NCI-H146 treated with DMSO at 0.1 percent for 48 hours (cell line): ENCODE measurements around the gene FTO.
A peak's percentile ranks its signal among the peaks of the same experiment; 100 is the strongest.

Experiments
- DNase-seq: peaks from one replicate; lab custom pipeline; 2025; ENCODE audit not compliant: unreplicated experiment; lab: John Stamatoyannopoulos, UW

The FTO gene

DNA sequence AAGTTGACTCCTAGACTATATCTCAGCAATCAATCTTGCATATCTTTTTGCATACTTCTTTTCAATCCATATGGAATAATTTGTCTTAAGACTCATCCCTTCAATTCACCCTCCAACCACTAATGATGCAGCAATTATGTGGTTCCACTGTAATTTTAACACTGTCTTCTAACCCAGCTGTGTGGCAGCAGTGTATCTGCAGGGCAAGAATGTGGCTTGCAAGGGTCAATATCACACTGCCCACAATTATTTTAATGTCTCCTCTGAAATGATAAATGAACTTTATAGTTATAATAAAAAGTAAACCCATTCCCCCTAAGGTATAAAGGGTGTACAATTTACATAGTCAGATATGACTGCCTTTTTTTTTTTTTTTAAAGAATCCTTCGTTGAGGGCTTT lies 48.6 kb downstream of the FTO start:
- DNase-seq: no peak

DNA sequence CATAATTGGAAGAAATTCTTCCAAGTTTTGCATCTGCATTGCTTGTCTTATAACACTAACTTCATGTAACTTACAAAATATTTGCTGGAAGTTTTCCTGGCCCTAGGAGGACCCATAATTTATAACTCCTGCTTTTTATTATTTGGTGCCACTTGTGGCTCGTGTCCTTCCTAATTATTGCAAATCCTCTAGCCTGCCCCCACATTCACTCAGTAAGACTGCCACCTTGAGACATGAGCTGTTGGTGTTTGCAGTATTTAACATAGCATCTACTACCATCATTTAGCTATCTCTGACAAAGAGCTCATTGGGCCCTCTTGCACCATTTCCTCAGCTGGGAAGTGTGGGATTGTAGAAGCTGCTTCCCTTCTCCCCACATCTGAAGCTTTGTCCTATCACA lies 49.5 kb downstream of the FTO start:
- DNase-seq: no peak

DNA sequence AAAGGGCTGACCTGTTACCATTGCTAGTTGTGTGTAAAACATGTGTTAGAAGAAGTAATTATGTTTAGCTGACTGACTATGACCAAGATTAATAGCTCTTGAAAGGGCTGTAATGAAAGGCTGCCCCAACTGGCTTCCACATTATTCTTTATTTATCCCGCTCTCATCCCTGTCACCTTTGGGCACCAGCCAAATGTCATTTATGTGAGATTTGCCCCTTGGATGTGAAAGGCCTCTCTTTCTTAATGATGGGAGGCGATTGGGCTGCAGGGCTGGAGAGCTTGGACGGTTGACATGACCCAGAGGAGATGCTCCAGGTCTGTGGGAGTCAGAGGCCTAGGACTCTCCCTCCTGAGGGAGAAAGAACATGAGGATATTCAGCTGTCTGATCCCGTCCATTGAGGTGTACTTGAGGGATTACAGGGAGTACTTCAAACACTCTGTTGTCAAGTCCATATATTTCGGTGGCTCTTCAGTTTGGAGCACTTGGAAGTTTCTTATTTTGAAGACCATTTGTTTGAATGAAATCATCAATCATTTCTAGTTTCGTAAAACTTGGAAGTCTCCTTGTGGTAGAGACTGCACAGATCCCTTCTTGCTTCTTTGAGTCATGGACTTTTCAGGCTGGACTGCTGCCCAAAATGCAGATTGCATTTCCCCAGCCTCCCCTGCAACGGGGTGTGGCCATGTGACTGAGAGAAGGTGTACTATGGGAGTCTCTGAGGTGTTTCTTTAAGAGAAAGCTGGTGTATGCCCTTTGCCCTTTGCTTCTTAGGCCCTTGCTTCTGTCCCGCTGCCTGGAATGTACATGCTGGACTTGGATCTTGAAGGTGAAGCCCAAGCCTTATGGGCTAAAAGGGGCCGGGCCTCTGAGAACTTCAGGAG lies 51.3 kb downstream of the FTO start:
- DNase-seq: peak; percentile 29

DNA sequence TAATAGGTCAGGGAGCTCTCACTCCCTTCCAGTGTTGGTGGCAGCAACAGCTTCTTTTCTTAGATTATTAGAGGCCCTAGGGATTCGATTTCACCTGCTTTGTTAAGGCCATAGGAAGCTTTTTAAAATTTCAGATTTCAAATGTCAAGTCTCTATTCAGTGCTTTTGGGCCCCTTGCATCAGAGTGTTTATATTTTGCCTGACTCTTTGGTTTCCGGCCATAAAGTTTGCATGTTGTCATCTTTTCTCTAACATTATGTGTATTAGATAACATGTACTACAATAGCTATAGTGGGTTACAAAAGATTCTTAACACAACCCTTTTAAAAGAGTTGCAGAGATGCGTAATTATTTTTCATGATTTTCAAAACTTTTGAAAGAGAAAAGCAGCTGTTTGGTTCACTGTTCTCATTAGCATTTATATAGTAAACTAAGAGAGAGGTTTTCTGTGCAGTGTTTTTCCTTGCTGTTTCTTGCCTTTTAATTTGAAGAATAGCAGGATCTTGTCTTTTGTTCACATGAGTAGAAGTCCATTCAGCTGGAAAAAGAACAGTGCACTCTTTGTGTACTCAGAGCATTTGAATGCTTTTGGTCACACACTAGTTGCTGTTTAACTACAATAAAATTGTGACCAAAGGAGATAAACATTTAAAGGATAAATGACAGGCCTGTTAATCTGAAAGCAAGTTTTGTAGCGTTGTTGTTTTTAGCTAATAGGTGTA lies 52.5 kb downstream of the FTO start:
- DNase-seq: peak; percentile 34

DNA sequence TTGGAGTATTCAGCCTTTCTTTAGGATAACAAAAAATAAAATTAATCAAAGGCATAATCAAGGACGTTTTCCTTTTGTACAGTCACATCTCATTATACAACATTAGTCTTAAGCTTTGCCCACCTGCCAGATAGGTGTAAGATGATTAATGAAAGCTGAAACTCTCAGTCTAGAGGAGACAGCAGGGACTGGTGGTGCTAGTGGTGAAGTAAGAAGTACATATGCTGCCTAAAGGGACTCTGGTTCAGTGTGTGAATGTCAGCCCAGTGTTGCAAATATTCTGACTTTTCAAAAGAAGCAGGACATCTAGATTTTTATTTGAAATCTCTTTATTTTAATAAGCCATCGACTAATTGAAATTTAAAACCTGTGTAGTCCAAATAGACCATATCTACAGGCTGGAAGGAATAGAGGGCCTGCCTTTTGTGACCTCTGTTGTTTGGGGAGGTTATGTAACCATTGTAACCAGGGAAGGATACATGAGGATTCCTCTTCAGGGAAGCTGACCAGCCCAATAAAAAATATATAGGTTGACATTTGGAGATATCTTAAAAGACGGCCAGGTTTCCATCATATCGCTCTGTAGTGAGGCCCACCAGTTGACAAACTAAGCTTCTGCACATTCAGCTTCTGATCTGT lies 54.1 kb downstream of the FTO start:
- DNase-seq: no peak

DNA sequence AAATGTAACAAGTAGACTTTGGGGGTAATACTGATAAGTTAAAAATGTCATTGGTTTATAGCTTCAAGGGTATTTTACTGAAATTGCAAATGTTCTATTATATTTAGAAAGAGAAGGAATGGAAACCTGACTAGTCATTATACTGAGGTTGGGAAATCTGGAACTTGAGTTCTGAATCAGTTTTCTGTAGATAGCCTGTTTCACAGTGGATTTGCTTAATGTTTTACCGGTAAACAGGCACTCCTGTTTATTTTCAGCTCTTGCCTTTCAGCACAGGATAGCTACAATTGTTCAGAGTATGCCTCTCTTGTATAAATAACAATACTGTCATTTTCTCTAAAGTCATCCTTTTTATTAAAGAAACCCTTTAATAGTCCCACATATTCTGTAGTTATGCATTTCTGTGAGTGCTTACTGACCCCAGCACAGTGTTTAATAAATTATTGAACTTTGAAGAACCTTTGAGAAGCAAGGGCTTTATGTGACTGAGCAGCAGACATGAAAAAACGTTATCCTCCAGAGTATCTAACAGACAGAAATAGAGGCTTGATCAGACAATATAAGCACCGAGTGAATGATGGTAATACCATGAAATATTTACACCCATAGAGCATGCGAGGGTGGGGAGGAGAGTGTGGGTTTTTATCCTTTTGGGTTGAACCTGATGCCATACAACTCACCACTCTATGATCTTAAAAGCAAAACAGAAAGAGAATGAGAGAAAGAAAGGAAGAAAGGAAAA lies 58.2 kb downstream of the FTO start:
- DNase-seq: no peak

DNA sequence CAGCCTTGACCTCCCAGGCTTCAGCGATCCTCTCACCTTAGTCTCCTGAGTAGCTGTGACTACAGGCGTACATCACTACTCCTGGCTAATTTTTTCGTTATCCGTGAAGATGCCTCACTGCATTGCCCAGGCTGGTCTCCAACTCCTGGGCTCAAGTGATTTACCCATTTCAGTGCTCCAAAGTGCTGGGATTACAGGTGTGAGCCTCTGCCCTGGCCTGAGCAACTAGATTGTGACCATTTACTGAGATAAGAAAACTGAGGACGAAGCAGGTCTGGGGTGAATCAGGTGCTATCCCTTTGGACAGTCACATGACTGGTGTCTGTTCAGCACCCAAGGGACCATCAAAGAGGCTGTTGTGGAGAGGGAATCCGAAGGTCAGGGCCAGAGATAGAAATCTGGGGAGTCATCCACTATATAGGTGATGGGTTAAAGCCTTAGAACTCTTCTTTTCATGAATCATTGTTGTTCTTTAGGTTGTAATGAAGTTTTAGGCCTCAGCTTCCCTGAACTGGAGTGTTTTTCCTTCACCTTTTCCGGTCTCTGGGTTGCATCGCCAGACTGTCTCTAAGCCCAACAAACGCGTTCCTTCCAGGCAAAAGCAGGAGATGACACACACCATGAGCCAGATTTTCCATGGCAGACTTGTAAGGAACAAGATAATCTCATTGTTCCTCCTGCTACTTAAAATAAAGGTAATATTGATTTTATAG lies 62.5 kb downstream of the FTO start:
- DNase-seq: no peak

DNA sequence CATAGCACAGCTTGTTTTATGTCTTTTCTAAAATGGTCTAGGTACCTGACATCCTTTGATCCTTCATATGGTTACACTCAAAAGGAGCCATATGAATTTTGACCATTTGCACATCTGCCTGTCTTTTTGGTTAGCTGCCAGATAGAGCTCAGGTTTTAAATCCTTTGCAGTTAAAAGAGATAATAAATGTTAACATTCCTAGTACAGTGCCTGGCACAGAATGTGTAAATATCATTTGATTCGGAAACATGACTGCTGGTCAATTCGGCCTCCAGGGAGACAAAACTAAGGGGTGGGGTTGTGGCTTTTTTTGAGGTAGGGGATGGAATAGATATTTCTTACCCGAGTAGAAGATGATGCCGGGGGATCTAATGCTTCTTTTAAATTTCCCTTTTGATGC lies 64.2 kb downstream of the FTO start:
- no peak for DNase-seq

DNA sequence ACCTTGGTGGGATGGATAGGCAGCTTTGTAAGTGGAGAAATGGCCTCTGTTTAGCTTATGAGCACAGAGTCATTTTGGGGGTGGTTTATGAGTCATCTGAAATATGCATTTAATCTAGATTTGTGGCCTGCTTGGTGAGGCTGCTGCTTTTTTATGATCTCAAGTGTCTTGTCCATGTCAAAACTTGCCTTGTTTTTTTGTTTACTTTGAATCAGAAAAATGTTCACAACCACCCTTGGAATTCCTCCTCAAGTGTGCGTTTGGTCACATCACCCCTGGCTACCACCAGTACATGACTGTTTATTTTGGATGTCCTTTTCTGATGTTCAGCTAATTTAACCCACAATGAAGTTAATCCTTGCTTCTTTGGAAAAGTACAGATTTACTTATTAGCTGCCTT lies 64.6 kb downstream of the FTO start:
- no peak for DNase-seq

DNA sequence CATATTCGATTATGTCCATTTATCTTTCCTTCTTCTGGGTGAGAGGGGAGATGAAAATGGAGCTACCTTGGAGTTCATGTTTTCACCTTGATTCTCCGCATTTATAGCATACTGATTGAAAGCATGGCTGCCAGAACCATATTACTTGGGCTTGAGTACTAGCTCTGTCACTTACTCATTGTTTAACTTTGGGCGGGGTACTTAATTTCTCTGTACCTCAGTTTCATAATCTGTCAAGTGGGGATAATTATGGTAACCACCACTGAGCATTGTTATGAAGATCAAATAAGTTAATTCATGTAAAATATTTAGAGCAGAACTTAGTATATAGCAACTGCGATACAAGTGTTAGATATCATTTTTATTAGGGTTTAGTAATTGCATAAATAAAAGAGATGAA lies 65.2 kb downstream of the FTO start:
- no peak for DNase-seq

DNA sequence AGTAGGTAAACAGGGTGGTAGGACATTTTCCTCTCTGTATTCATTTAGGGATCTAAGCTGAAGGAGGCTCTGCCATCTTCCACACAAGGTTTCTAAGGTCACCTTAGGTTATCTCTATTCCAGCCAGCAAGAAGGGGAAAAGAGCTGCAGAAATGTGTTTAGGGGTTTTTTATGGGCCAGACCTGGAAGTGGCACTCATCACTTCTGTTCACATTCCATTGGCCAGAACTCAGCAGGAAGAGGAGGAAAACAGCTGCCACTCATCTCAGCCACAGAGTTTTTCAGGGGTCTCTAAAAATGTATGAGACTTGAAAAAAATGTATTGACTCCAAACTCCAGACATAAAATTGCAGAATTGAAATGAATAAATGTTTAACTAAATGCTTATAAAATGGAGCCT lies 65.8 kb downstream of the FTO start:
- DNase-seq: no peak

DNA sequence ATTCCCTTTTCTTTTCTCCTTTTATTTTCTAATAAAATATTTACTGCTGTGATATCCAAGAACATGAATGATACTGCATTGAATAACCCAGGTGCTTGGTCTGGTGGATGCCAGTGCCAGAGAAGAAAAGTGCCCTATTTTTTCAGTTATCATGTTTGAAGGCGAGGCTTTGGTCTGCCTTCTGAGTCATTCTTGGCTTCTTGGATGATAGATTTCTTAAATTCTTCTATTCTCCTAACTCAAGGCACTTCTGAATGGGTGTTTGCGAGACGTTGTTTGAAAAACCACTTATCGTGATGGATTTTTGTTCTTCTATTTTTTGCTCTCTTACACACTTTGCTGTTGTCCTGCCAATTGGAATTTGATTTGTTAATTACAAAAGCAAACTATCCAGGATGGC lies 66.7 kb downstream of the FTO start:
- no peak for DNase-seq

DNA sequence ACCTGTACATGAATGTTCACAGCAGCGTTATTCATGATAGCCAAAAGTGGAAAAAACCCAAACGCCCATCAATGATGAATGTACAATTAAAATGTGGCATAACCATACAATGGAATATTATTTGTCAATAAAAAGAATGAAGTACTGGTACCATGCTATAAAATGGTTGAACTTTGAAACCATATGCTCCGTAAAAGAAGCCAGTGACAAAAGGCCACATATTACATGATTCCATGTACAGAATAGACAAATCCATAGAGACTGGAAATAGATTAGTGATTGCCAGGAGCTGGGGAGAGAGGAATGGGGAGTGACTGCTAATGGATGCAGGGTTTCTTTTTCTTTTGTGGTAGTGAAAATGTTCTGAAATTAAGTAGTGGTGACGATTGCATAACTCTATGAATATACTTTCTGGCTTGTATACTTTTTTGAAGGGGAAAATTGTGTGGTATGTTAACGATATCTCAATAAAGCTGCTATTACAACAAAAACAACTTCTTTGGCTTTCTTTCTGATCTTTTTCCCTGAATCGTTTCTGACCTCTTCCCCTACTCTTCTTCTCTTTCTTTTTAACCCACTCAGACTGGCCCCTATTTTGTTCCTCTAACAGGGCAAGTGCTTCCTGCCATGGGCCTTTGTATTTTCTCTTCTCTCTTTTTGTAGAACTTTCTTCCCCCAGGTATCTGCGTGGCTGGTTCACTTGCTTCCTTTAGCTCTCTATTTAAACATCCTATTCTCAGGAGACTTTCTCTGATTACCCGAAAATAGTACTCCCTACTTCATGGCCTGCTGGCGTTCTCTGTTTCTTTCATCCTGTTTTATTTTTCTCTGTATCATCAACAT lies 67.9 kb downstream of the FTO start:
- DNase-seq: no peak

DNA sequence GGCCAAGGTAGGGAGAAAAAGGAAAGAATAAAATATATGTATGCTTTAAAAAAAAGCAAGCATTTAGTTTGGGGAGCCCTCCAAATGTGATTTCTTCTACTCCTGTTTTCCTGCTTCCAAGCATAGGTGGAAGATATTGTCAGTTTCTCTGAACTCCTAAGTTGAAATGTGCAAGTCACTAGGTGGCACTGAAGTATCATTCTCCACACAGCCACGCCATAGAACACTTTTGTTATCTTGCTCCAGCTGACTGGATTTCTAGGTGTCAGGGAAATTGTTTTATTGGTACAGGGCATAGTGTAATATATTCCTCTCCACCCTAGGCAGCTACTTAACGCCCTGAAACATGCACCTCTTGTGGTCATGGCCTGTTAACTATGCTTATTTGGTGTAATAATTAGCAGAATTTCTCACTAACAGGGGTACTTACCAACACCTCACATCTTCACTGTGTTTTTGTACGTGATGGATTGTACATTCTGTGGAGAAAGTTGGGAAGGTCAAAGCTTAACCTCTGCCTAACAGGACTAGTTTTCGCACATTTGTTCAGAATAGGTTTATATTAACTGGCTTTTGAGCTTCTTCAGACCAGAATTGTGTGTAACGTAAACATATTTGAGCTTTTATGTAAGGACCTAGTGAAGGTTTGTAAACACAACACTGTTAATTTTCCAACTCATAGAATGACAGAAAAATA lies 69.3 kb downstream of the FTO start:
- peak; percentile 12 for DNase-seq

DNA sequence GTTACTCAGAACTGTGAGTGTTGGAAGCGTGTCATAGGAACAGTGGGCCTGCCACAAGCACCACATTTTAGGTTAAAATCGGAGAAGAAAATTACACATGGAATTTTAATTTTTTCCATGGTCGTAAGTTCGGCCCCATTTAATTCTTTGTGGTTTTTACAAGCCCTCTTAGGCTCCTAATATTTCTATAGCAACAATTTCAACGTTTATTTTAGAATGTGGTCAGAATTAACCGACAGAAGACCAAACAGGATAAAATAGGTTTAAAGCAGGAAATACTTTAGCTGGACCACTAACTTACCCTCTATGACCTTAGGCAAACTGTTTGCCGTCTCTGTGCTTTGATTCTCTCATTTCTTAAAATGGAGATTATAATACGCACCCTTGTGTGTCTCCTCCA lies 69.9 kb downstream of the FTO start:
- DNase-seq: no peak

DNA sequence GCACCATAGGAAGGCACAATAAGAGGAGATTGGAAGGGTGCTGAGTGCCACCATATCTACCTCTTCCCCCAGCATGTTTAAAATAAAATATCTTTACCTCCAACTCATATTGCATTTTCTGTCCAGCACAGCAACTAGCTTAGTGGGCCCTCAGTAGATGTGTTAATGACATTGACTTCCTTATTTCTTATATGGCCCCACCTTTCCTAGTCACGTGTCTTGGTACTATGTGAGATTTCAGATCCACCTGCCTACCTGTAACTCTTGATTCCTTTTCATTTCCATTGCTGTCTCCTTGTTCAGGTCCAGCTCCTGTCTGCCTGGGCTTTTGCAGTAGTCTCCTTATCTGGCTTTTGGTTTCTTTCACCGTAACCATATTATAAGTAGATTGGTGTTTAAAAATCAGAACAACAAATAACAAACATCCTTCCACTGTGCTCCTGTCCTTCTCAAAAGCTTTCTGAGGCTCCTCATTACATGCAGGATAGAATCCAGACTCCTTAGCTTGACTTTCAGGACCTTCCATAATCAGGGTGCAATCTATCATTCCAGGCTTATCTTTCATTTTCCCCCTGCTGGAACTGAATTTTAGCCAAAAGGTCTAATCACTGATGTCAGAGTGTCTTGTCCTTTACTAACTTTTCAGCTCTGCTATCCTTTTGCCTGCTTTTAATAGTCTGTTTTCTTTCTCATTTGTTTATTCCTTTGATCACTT lies 71.3 kb downstream of the FTO start:
- no peak for DNase-seq

DNA sequence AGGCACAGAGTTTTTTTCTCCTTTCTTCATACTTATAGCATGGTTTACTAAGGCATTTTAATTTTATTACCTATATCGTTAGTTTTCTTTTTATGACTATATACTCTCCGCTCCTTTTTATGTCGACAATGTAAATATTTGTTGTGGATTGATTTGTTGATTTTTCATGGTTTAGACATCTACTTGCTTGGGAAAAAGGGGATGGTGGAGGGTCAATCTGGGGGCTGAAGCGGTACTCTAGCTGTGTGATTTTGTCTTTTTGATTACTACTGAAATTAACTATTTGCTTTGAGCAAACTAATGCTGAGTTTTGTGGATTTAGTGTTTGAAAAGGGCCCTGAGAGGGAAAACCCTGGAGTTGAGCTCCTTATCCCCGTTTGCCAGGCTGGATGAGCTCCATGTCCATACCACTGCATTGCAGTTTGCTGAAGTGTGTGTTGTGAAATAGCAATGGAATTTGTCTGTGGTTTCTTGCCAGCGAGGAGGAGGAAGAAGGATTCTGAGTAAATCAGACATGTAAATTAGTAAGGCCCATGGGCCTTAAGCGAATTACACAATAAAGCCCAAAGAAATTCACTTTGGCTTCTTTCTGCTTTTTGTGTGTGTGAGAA lies 72.0 kb downstream of the FTO start:
- DNase-seq: no peak

DNA sequence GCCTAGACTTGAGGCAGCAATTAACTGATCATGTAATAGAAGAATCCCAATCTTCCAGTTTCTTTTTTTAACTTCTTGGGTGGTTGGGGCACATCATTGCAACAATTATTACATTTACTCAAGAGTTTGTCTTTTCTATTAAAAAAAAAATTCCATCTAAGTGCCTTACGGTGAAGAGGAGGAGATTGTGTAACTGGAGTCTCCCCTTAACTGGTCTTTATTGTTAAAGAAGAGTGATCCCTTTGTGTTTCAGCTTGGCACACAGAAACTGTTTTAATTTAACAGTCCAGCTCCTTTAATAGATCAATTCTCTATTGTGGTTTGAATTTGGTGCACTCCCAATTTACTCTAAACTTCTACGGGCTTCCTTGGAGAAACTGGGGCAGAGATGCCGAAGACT lies 75.2 kb downstream of the FTO start:
- no peak for DNase-seq
